HepG2 (cell line): Measurements from ENCODE around the gene CCDC158. TPM values are rescaled to one million over a fixed set of nuclear protein-coding genes. Genes with fewer than 3 reads are reported as not detected.
"Not testable (repeated sequence)": the region's sequence is repeated elsewhere in the genome, so short reads cannot be mapped to it uniquely, and the experiment has no call there.

Source experiments
- ATAC-seq: fragments of 200-7000 bp; cut with Tn5 transposase; 3 replicates; pipeline ENCODE4 v1.9.1; 2020; ENCODE audit warnings: mild to moderate bottlenecking, moderate library complexity
- BruUV-seq: library from RNA; stranded (reverse); fragments of 400-500 nt; replicated peaks from 2 replicates; lab custom pipeline; 2021; lab: Mats Ljungman, UMichigan
- CTCF ChIA-PET: fragments of 300-600 bp; formaldehyde crosslinking; extraction: SDS; loops from one replicate; lab custom pipeline; 2021; ENCODE audit warnings: low total read pairs, inconsistent platforms, low intra/inter-chr PET ratio; lab: Yijun Ruan, JAX
- POLR2A ChIA-PET: fragments of 350-600 bp; sonication (Branson Sonifier 250); formaldehyde crosslinking; loops from one replicate; lab custom pipeline; 2020; ENCODE audit warnings: antibody characterized with exemption, inconsistent platforms; lab: Yijun Ruan, JAX
- DNase-seq: peaks from one replicate; pipeline ENCODE4 v3.0.0-alpha.2; 2015; ENCODE audit warnings: low spot score
- FAIRE-seq: peaks from 3 replicates; lab custom pipeline; 2011; peaks lifted over from hg19 to GRCh38; lab: Jason Lieb, UNC
- H2AFZ ChIP-seq: one replicate; pipeline ENCODE4 v1.6.1; 2011; ENCODE audit warnings: low read length, inconsistent platforms
- H3K27ac ChIP-seq: fragments of 300-600 bp; 3 replicates; pipeline ENCODE4 v1.8.0; 2011; ENCODE audit warnings: mixed run types, mild to moderate bottlenecking, mixed read lengths, low read length, inconsistent platforms; ENCODE audit not compliant: insufficient read depth; ENCODE audit errors: extremely low read length
- H3K27me3 ChIP-seq, 2 experiments: fragments of 200-600 bp in 1 of 2; 2 replicates in 1 of 2; 3 replicates in 1 of 2; pipeline versions ENCODE4 v1.6.0 to v1.8.0; 2011; ENCODE audit warnings: low read length in 2 of 2, mild to moderate bottlenecking in 2 of 2, moderate library complexity in 2 of 2, inconsistent platforms in 1 of 2; ENCODE audit not compliant: insufficient read depth in 2 of 2, control insufficient read depth in 1 of 2
- H3K36me3 ChIP-seq, 2 experiments: fragments of 200-600 bp in 1 of 2; replicated peaks in 1 of 2; 2 replicates in 1 of 2; 3 replicates in 1 of 2; pipeline versions ENCODE4 v1.5.1 to v1.8.0; 2011; ENCODE audit warnings: low read length in 2 of 2, inconsistent platforms in 1 of 2; ENCODE audit not compliant: insufficient read depth in 2 of 2, control insufficient read depth in 1 of 2
- H3K4me1 ChIP-seq: 2 replicates; pipeline ENCODE4 v1.5.1; 2012; ENCODE audit warnings: low read length, inconsistent platforms; ENCODE audit not compliant: insufficient read depth
- H3K4me2 ChIP-seq: 2 replicates; pipeline ENCODE4 v1.6.0; 2011; ENCODE audit warnings: low read depth, low read length, inconsistent platforms
- H3K4me3 ChIP-seq, 3 experiments: fragments of 200-600 bp in 1 of 3; sonication (generic), shearing (Covaris generic) in 1 of 3; replicated peaks in 1 of 3; 2 replicates each; pipeline ENCODE4 v1.5.1; 2011 to 2016; ENCODE audit warnings: low read length in 3 of 3, inconsistent platforms in 2 of 3, low read depth in 2 of 3, mild to moderate bottlenecking in 2 of 3, control low read depth in 1 of 3, mixed read lengths in 1 of 3; ENCODE audit not compliant: insufficient read depth in 1 of 3
- H3K79me2 ChIP-seq: one replicate; pipeline ENCODE4 v1.6.1; 2011; ENCODE audit warnings: low read length, inconsistent platforms; ENCODE audit not compliant: insufficient read depth
- H3K9ac ChIP-seq: 2 replicates; pipeline ENCODE4 v1.6.0; 2011; ENCODE audit warnings: mild to moderate bottlenecking, low read depth, low read length, inconsistent platforms; ENCODE audit not compliant: insufficient read depth
- H3K9me3 ChIP-seq: 2 replicates; pipeline ENCODE4 v1.5.1; 2012; ENCODE audit warnings: mild to moderate bottlenecking, low read length
- H4K20me1 ChIP-seq: 2 replicates; pipeline ENCODE4 v1.6.0; 2011; ENCODE audit warnings: inconsistent platforms, mild to moderate bottlenecking, low read length, moderate library complexity; ENCODE audit not compliant: insufficient read depth
- HMG20A ChIP-seq: IDR thresholded peaks from 2 replicates; pipeline ENCODE4 v1.6.1; 2016; ENCODE audit warnings: borderline replicate concordance
- KLF6 ChIP-seq: IDR thresholded peaks from 2 replicates; pipeline ENCODE4 v1.8.0; 2016; ENCODE audit warnings: missing biosample characterization, missing genetic modification reagents
- TRIM24 ChIP-seq: sonication (generic); formaldehyde crosslinking; IDR thresholded peaks from 2 replicates; pipeline ENCODE4 v1.8.0; 2022; ENCODE audit warnings: mild to moderate bottlenecking, missing genetic modification reagents
- WGBS: methylation state at CpG from one replicate; pipeline ENCODE4 v1.1.6; 2017; ENCODE audit warnings: low lambda C conversion rate; 5-methylcytosine and 5-hydroxymethylcytosine counted together
- in situ Hi-C: cut with HindIII; loops from 2 replicates; pipeline ENCODE4 v1.10.0; 2017; ENCODE audit warnings: low pct_unique_long_range_greater_than_20kb; ENCODE audit not compliant: extremely low pct_ligation_motif_present
- intact Hi-C: fragments of 100-400 bp; cut with micrococcal nuclease; formaldehyde crosslinking; loops from one replicate; pipeline ENCODE4 v1.10.0; 2022; ENCODE audit not compliant: unreplicated experiment
- polyA plus RNA-seq, 8 experiments: library from polyadenylated mRNA; depleted of rRNA in 3 of 8; stranded (reverse) in 7 of 8; unstranded in 1 of 8; fragments of >200 nt; fragmentation: Illumina TruSeq in 4 of 8; extraction: Trizol in 4 of 8; gene quantifications; 2 replicates each; pipeline versions ENCODE4 v1.2.1 to v1.2.3, GENCODE V29; 2011 to 2016; ENCODE audit warnings: low read depth in 4 of 8, missing spikeins in 1 of 8, mixed read lengths in 1 of 8; ENCODE audit not compliant: insufficient read depth in 1 of 8
- total RNA-seq, 5 experiments: library from RNA; depleted of rRNA; stranded (reverse); fragments of >200 nt; fragmentation: Illumina TruSeq; extraction: Trizol; gene quantifications; 2 replicates each; pipeline ENCODE4 v1.2.3, GENCODE V29; 2016; ENCODE audit warnings: low read depth in 1 of 5
- TF ChIP-seq, protein P1 (sequence below): sonication (generic); formaldehyde crosslinking; IDR thresholded peaks from 2 replicates; pipeline ENCODE4 v1.4.0; 2020; ENCODE audit warnings: missing genetic modification reagents, borderline replicate concordance
- TF ChIP-seq, protein P2 (sequence below): IDR thresholded peaks from 2 replicates; pipeline ENCODE4 v1.6.1; 2016; ENCODE audit warnings: missing compliant biosample characterization, missing genetic modification reagents, borderline replicate concordance

Gene CCDC158
- total and polyA plus RNA-seq, 2 of the 13 experiments (the other 11 are each of a cell fraction or from before 2014, with no cell fraction given), result not detected

DNA sequence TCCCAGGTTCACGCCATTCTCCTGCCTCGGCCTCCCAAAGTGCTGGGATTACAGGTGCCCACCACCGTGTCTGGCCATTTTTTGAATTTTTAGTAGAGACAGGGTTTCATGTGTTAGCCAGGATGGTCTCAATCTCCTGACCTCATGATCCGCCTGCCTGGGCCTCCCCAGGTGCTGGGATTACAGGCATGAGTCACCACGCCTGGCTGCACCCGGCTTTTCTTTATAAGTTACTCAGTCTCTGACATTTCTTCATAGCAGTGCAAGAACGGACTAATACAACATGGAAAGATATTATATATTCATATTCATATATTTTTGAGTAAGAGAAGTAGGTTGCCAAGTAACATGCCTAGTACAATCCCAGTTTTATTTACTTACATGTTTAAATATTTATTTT lies 36.9 kb upstream of the CCDC158 start:
- TF ChIP-seq, protein P1, sequence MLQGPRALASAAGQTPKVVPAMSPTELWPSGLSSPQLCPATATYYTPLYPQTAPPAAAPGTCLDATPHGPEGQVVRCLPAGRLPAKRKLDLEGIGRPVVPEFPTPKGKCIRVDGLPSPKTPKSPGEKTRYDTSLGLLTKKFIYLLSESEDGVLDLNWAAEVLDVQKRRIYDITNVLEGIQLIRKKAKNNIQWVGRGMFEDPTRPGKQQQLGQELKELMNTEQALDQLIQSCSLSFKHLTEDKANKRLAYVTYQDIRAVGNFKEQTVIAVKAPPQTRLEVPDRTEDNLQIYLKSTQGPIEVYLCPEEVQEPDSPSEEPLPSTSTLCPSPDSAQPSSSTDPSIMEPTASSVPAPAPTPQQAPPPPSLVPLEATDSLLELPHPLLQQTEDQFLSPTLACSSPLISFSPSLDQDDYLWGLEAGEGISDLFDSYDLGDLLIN (CRISPR knock-in tag), result no peak
- TF ChIP-seq TRIM24 (CRISPR knock-in tag), result no peak
- TF ChIP-seq, protein P2, sequence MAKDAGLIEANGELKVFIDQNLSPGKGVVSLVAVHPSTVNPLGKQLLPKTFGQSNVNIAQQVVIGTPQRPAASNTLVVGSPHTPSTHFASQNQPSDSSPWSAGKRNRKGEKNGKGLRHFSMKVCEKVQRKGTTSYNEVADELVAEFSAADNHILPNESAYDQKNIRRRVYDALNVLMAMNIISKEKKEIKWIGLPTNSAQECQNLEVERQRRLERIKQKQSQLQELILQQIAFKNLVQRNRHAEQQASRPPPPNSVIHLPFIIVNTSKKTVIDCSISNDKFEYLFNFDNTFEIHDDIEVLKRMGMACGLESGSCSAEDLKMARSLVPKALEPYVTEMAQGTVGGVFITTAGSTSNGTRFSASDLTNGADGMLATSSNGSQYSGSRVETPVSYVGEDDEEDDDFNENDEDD, result no peak
- TF ChIP-seq HMG20A (CRISPR knock-in tag), result no peak
- no peak for TF ChIP-seq KLF6 (CRISPR knock-in tag)
- TF ChIP-seq, all 625 proteins: peak for 0
- ChIA-PET CTCF (no interaction called here), POLR2A (no interaction called here)
- Histone ChIP-seq H3K4me2 (no peak overlapping the region), H3K9me3 (peaks cover 3% of the 10 kb centered on the region; the same call in 1 of the 2 replicates), H3K4me3 (no peak overlapping the region), H2AFZ (no peak overlapping the region), H3K27ac (no peak overlapping the region), H3K9ac (no peak overlapping the region), H3K4me1 (no peaks in the 10 kb centered on the region), H4K20me1 (no peaks in the 10 kb centered on the region), H3K27me3 (no peaks in the 10 kb centered on the region), H3K79me2 (no peaks in the 10 kb centered on the region), H3K36me3 (no peaks in the 10 kb centered on the region)
- in situ Hi-C loops, result no loop called here
- intact Hi-C loops, result no loop called here
- 59% methylated on average over 7 of the region's 7 CpGs for WGBS
- BruUV-seq, result no TSS peak
- DNase-seq (no peak), ATAC-seq (no peak), FAIRE-seq (no peak)

DNA sequence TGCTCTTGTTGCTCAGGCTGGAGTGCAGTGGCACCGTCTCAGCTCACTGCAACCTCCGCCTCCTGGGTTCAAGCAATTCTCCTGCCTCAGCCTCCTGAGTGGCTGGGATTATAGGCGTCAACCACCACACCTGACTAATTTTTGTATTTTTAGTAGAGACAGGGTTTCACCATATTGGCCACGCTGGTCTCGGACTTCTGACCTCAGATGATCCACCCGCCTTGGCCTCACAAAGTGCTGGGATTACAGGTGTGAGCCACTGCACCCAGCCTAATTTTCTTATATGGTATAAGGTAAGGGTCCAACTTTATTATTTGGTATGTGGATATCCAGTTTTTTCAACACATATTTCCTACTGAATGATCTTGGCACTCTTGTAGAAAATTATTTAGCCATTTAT lies 33.1 kb upstream of the CCDC158 start:
- H4K20me1 ChIP-seq, intact Hi-C loops, H3K27ac ChIP-seq, H2AFZ ChIP-seq, H3K4me3 ChIP-seq, FAIRE-seq, H3K9ac ChIP-seq, H3K4me1 ChIP-seq, POLR2A ChIA-PET, DNase-seq, H3K36me3 ChIP-seq, H3K79me2 ChIP-seq, H3K9me3 ChIP-seq, in situ Hi-C loops, H3K4me2 ChIP-seq, CTCF ChIA-PET, BruUV-seq, H3K27me3 ChIP-seq, ATAC-seq: not testable (repeated sequence)
- WGBS, result 53% methylated on average over 6 of the region's 6 CpGs
